GM13976 (cell line): ENCODE data around the gene RPLP1.

ENCODE experiments used
- DNase-seq: peaks from one replicate; pipeline ENCODE4 v3.0.0; 2012; ENCODE audit warnings: low spot score
- in situ Hi-C: fragments of 300-500 bp; cut with MboI; formaldehyde crosslinking; loops from one replicate; pipeline ENCODE4 v1.12.0; 2022; ENCODE audit warnings: low sequenced_read_pairs, mixed read lengths, inconsistent platforms; ENCODE audit not compliant: unreplicated experiment
- TF ChIP-seq, protein P1 (sequence below): IDR thresholded peaks from 2 replicates; pipeline ENCODE4 v1.5.1; 2012; ENCODE audit warnings: borderline replicate concordance, mild to moderate bottlenecking; ENCODE audit not compliant: insufficient read depth; ENCODE audit errors: extremely low read depth, missing control alignments, control extremely low read depth

Gene RPLP1

DNA sequence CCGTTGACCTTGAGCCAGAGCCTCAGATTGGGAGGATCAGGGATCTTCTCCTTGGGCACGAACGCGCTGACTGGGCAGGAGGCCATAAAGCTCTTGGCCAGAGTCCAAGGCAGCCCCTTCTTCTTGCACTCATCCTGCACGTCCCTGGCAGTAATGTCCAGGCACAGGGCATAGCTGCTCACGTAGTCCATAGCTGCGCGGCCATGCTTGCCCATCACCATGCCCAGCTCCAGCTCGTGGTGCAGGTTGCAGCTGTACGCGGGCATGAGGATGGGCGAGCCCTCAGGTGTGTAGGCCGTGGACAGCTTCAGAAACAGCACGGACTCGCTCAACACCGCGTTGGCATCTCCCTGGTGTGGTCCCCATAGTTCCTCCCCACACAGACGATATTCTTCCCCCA is 17.9 kb upstream of the RPLP1 start:
- TF ChIP-seq, protein P1, sequence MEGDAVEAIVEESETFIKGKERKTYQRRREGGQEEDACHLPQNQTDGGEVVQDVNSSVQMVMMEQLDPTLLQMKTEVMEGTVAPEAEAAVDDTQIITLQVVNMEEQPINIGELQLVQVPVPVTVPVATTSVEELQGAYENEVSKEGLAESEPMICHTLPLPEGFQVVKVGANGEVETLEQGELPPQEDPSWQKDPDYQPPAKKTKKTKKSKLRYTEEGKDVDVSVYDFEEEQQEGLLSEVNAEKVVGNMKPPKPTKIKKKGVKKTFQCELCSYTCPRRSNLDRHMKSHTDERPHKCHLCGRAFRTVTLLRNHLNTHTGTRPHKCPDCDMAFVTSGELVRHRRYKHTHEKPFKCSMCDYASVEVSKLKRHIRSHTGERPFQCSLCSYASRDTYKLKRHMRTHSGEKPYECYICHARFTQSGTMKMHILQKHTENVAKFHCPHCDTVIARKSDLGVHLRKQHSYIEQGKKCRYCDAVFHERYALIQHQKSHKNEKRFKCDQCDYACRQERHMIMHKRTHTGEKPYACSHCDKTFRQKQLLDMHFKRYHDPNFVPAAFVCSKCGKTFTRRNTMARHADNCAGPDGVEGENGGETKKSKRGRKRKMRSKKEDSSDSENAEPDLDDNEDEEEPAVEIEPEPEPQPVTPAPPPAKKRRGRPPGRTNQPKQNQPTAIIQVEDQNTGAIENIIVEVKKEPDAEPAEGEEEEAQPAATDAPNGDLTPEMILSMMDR = no peak
- in situ Hi-C loops = no loop called here
- DNase-seq = no peak

DNA sequence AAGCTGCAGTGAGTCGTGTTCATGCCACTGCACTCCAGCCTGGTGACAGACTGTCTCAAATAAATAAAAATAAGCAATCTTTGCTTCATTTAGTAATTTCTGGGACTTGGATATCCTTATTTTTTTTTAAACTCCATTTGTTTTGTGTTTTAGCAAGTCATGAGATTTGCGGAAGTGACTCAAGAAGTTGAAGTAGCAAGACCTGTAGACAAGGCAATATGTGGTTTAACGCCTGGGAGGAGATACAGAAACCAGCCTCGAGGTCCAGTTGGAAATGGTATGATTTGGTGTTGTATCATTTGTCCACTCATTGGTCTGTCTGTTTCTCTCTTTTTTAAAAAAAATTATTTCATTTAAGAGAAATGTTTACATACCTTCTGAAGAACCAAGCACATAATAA is 16.6 kb upstream of the RPLP1 start:
- TF ChIP-seq, protein P1 = no peak
- DNase-seq = no peak
- in situ Hi-C loops = no loop called here

DNA sequence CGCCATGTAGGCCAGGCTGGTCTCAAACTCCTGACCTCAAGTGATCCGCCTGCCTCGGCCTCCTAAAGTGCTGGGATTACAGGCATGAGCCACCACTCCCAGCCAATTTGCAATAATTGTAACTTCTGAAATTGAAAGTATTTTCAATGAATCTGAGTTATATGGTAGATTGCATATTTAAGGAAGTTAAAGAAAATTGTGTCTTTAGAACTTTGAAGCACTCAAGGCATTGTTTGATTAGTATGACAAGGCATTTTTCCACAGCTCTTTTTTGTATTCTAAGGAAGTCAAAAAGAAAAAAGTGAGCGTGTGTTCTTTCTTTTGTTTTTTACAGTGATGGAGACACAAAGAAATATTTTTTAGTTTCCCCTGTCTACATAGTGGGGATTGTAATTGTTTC is 15.7 kb upstream of the RPLP1 start:
- in situ Hi-C loops = no loop called here
- TF ChIP-seq, protein P1 = no peak
- DNase-seq = no peak

DNA sequence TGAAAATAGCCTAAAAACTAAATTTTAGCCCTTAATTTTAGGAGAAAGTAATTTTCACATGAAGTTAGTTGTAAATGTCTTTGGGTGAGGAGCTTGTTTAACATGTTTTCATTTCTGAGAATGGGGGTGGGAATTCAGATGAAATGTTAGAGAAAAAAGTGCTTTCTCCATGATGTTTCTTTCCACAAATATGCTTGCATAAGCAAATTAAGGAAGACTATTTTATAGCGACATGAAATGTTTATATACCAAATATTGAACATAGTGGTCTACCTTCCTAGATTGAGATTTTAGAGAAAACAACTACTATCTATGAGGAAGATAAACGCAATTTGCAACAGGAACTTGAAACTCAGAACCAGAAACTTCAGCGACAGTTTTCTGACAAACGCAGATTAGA is 13.0 kb upstream of the RPLP1 start:
- in situ Hi-C loops = no loop called here
- TF ChIP-seq, protein P1 = no peak
- no peak for DNase-seq

DNA sequence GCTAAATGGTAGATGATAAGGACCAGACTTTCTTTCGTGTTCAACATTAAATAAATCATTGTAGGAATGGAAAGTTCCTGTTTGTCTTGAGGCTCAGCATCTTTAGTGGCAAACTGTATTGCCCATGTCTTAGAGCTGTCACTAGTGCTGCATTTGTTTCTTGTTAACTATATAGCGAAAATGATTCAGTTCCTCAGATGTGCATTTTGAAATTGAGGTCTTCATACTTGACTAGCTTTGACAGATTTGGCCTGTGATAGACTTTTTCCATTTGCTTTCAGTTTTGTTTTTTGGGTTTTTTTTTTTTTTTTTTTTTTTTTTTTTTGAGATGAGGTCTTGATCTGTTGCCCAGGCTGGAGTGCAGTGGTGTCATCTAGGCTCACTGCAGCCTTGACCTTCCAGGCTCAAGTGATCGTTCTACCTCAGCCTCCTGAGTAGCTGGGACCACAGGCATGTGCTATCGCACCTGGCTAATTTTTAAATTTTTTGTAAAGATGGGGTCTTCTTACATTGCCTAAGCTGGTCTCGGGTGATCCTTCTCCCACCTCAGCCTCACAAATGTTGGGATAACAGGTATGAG is 9.5 kb upstream of the RPLP1 start:
- TF ChIP-seq, protein P1 = no peak
- in situ Hi-C loops = no loop called here
- DNase-seq = no peak

DNA sequence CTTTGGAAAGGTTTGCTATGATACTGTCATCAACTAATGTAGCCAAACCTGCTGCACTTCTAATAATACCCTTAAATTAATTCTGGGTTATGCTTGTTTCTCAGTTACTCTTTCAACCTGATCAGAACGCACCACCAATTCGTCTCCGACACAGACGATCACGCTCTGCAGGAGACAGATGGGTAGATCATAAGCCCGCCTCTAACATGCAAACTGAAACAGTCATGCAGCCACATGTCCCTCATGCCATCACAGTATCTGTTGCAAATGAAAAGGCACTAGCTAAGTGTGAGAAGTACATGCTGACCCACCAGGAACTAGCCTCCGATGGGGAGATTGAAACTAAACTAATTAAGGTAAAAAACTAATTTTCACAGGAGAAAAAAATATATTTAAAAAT is 7.9 kb upstream of the RPLP1 start:
- no peak for DNase-seq
- in situ Hi-C loops = no loop called here
- TF ChIP-seq, protein P1 = no peak
